Cardiac muscle cell (in vitro differentiated cells and primary cell): Measurements from ENCODE around the gene GPR78. TPM values are rescaled to one million over a fixed set of nuclear protein-coding genes. Genes with fewer than 3 reads are reported as not detected.

Experiments
- DNase-seq, 2 donors: peaks; one replicate each; pipeline versions ENCODE4 v3.0.0 to v3.0.0-alpha.2; 2010 to 2017; ENCODE audit warnings: low read depth in 1 of 2, low spot score in 1 of 2
- H3K27ac ChIP-seq: fragments of 200-600 bp; sonication (generic); 2 replicates; pipeline ENCODE4 v1.5.1; 2016
- H3K27me3 ChIP-seq: fragments of 200-600 bp; sonication (generic); 2 replicates; pipeline ENCODE4 v1.6.0; 2016; ENCODE audit warnings: control low read depth
- H3K36me3 ChIP-seq: fragments of 200-600 bp; sonication (generic); 2 replicates; pipeline ENCODE4 v1.5.1; 2016; ENCODE audit warnings: control low read depth
- H3K4me1 ChIP-seq: fragments of 200-600 bp; sonication (generic); 2 replicates; pipeline ENCODE4 v1.8.1; 2017; ENCODE audit warnings: low read depth, mild to moderate bottlenecking, mixed run types
- H3K4me3 ChIP-seq: fragments of 200-600 bp; sonication (generic); 2 replicates; pipeline ENCODE4 v1.5.1; 2016; ENCODE audit warnings: mild to moderate bottlenecking
- H3K9me3 ChIP-seq: fragments of 200-600 bp; sonication (generic); 2 replicates; pipeline ENCODE4 v1.5.1; 2017; ENCODE audit warnings: low read depth, mild to moderate bottlenecking, control low read depth
- polyA plus RNA-seq: library from polyadenylated mRNA; unstranded; fragments of >200 nt; fragmentation: Nextera tagmentation; extraction: Ambion mirVana; gene quantifications from 2 replicates; pipeline ENCODE4 v1.2.1, GENCODE V29; 2016
- total RNA-seq: library from RNA; depleted of rRNA; stranded (reverse); fragments of >200 nt; gene quantifications from 2 replicates; pipeline ENCODE4 v1.2.3, GENCODE V29; 2016
- TF ChIP-seq, protein P1 (sequence below): IDR thresholded peaks from 2 replicates; pipeline ENCODE4 v1.5.1; 2012; ENCODE audit warnings: low read depth, mild to moderate bottlenecking, low read length

Gene GPR78
- total and polyA plus RNA-seq, 2 experiments from 2014 or later, result 0.13 to 0.63 TPM

DNA sequence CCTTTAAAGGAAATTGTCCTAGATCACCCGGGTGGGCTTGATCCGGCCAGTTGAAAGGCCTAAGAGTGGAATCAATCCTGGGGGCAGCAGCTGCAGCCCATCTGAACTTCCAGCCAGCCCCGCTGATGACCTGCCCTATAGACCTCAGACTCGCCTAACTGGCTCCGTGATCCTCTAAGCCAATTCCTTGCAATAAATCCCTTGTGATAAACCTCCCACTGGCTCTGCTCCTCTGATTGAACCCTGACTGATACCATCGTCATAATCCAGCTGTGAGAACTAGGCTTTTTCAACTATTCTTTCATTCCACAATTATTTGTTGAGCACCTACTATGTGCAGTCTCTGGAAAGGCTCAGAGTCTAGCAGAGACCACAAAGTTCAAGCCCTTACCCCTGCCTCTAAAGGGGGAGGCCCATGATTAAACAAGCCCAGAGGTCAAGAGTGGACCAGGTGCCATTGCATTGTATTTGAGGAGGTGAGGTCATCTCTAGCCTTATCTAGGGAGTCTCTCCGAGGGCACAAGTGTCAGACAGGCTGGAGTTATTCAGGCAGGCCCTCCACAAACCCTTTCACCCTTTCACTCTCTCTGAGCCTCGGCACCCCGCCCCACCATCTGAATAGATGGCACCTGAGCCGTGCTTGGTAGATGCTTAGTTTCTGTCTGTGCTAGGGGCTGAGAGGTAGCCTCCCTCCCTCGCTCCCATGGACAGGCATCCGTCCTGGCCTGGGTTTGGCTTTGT lies 20.5 kb upstream of the GPR78 start:
- Histone ChIP-seq H3K27ac (no peak overlapping the region), H3K36me3 (no peaks in the 10 kb centered on the region), H3K27me3 (no peaks in the 10 kb centered on the region), H3K9me3 (no peaks in the 10 kb centered on the region), H3K4me3 (no peak overlapping the region), H3K4me1 (no peaks in the 10 kb centered on the region)
- DNase-seq, result no peak
- TF ChIP-seq, protein P1, sequence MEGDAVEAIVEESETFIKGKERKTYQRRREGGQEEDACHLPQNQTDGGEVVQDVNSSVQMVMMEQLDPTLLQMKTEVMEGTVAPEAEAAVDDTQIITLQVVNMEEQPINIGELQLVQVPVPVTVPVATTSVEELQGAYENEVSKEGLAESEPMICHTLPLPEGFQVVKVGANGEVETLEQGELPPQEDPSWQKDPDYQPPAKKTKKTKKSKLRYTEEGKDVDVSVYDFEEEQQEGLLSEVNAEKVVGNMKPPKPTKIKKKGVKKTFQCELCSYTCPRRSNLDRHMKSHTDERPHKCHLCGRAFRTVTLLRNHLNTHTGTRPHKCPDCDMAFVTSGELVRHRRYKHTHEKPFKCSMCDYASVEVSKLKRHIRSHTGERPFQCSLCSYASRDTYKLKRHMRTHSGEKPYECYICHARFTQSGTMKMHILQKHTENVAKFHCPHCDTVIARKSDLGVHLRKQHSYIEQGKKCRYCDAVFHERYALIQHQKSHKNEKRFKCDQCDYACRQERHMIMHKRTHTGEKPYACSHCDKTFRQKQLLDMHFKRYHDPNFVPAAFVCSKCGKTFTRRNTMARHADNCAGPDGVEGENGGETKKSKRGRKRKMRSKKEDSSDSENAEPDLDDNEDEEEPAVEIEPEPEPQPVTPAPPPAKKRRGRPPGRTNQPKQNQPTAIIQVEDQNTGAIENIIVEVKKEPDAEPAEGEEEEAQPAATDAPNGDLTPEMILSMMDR, result no peak

DNA sequence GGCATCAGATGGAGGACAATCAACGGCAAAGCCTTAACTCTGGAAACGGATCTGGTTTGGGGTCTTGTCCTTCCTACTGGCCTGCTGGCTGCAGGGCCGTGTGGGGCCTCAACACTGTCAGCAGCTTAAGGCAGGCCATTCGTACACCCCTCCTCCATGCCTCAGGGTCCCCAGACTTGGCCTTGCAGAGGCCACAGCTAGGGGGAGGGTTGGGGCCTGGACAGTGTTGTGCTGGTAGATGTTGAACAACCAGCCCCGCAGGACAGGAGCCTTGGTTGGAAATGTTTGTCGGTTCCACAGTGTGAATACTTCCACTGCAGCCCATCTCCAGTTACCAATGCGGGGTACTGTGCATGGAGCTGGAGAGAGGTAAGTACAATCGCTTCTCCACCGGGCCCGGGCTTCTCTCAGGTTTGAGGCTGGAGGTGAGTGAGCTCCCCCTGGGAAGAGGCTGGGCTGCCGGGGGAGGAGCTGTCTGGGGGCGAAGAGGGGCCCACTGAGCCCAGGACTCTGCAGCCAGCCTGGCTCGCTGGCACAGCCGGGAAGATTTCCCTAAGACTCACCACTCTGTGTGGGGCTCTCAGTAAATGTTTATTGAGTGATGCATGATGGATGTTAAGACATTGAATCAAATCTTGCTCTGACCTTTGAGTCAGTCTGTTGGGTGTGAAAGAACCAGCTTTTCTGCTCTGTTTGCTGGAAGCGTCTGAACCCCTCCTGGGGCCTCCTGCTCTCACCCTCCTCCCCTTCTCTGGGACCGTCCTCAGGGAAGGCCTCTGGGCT lies 19.7 kb upstream of the GPR78 start:
- Histone ChIP-seq H3K27ac (no peak overlapping the region), H3K4me1 (no peaks in the 10 kb centered on the region), H3K4me3 (no peak overlapping the region), H3K36me3 (no peaks in the 10 kb centered on the region), H3K27me3 (no peaks in the 10 kb centered on the region), H3K9me3 (no peaks in the 10 kb centered on the region)
- TF ChIP-seq, protein P1, result no peak
- no peak for DNase-seq

DNA sequence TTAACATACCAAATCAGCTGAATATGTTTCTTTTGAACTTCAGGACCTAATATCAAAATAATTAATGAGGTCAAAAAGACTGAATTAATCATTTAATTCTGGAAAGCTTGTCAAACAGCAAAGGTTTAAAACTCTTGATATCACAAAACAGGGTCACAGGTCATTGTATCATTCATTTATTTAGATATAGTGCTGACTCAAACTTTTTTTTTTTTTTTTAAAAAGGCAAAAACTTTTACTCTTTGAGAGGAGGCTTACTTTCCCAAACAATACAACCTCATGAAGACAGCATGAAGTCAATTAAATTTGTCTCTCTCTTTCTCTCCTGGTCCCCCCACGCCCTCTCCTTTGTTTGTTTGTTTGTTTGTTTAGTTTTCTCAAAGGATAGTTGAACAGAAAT lies 15.6 kb upstream of the GPR78 start:
- no peaks in the 10 kb centered on the region for H3K27me3 ChIP-seq
- no peaks in the 10 kb centered on the region for H3K9me3 ChIP-seq
- H3K36me3 ChIP-seq, result no peaks in the 10 kb centered on the region
- no peak overlapping the region for H3K4me3 ChIP-seq
- H3K27ac ChIP-seq, result no peak overlapping the region
- TF ChIP-seq, protein P1, result no peak
- no peaks in the 10 kb centered on the region for H3K4me1 ChIP-seq
- DNase-seq, result no peak

DNA sequence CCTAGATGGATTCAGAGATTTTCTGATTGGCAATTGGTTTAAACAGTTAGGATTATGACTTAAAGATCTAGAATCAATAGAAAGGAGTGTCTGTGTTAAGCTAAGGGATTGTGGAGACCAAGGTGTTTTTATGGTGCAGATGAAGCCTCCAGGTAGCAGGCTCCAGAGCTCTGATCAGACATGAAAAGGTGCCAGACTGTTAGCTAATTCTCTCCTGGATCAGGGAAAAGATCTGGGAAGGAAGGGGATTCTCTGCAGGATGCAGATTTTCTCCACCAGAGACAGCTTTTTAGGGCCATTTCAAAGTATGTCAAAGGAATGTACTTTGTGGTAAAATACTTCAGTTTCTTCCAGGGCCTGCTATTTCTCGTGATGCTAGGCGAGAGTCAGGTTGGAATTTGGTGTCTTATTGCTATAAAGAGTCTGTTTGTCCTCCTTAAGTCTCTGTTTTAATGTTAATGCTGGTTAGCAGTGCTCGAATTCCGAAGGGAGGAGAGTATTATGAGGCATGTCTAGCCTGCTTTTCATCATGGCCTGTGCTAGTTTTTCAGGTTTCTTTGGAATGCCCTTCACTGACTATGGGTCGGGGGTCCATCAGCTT lies 12.0 kb upstream of the GPR78 start:
- TF ChIP-seq, protein P1, result no peak
- no peaks in the 10 kb centered on the region for H3K27me3 ChIP-seq
- H3K36me3 ChIP-seq, result no peaks in the 10 kb centered on the region
- H3K27ac ChIP-seq, result no peak overlapping the region
- no peak overlapping the region for H3K4me3 ChIP-seq
- DNase-seq, result no peak
- H3K4me1 ChIP-seq, result no peaks in the 10 kb centered on the region
- H3K9me3 ChIP-seq, result no peaks in the 10 kb centered on the region

DNA sequence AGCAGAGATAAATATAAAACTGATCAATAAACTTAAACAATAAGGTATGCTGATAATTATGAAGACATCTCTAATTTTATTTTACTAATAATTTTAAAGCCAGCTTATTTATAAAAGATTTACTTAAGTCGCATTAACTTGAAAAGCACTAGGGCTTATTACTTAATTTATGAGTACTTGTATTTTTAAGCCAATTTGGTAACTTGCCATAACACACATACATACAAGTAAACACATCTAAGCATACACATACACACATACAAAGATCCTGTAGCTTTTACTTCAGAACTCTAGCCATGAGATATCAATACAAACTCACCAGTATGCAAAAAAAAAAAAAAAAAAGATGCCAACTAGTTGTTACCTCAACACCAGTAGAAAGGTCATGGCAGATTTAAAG lies 10.0 kb upstream of the GPR78 start:
- Histone ChIP-seq H3K36me3 (no peaks in the 10 kb centered on the region), H3K9me3 (no peaks in the 10 kb centered on the region), H3K4me3 (no peak overlapping the region), H3K27ac (no peak overlapping the region), H3K4me1 (no peaks in the 10 kb centered on the region), H3K27me3 (no peaks in the 10 kb centered on the region)
- DNase-seq, result no peak
- TF ChIP-seq, protein P1, result no peak
